ENCODE results near the gene SLC37A3.

GRCh38 chr7:140349144-140349771, 49.1 kb downstream of the SLC37A3 start:
- TF ChIP-seq EP300 (IDR thresholded peaks at IDR 0.05), result no peak
- TF ChIP-seq POLR2A (IDR thresholded peaks at IDR 0.05), result no peak
- TF ChIP-seq CTCF (IDR thresholded peaks at IDR 0.05), result no peak
